Measurements from ENCODE around the gene PAIP2.
"Not testable (repeated sequence)": the region's sequence is repeated elsewhere in the genome, so short reads cannot be mapped to it uniquely, and the experiment has no call there.

GRCh38 chr5:139345442-139345841 lies 3.8 kb downstream of the PAIP2 start:
- TF ChIP-seq SRF (IDR thresholded peaks at IDR 0.05; ENCODE audit: low read depth); SP1 (IDR thresholded peaks at IDR 0.05; ENCODE audit: low read depth); CTCF (IDR thresholded peaks at IDR 0.05 in 2 of 3, conservative IDR thresholded peaks at IDR 0.05 in 1 of 3; ENCODE audit: borderline replicate concordance in 1 of 3, insufficient read depth in 1 of 3, low read depth in 2 of 3, low read length in 2 of 3); ATF3 (IDR thresholded peaks at IDR 0.05); RAD21 (IDR thresholded peaks at IDR 0.05; ENCODE audit: low read depth); EGR1 (IDR thresholded peaks at IDR 0.05; ENCODE audit: low read depth); POLR2AphosphoS5 (IDR thresholded peaks at IDR 0.05; ENCODE audit: low read depth, low read length); POLR2A (IDR thresholded peaks at IDR 0.05; ENCODE audit: borderline replicate concordance, extremely low read depth, insufficient read depth, insufficient read length); EZH2 (IDR thresholded peaks at IDR 0.05); CEBPB (IDR thresholded peaks at IDR 0.05; ENCODE audit: low read depth); TCF7L2 (IDR thresholded peaks at IDR 0.05; ENCODE audit: borderline replicate concordance, extremely low read depth, insufficient read depth, insufficient read length); EZH2phosphoT487 (IDR thresholded peaks at IDR 0.05; ENCODE audit: borderline replicate concordance); JUND (IDR thresholded peaks at IDR 0.05); MAX (IDR thresholded peaks at IDR 0.05): not testable (repeated sequence)

Data from HCT116 (cell line).